ENCODE results near the gene EVPLL. TPM values are rescaled to one million over a fixed set of nuclear protein-coding genes. Genes with fewer than 3 reads are reported as not detected.
A peak's percentile ranks its signal among the peaks of the same experiment; 100 is the strongest.

Gene EVPLL
- total RNA-seq (not detected in 2 replicates), polyA plus RNA-seq (0.06 TPM in 1 of 2 replicates, not detected in the other), polyA minus RNA-seq (not detected in 2 replicates)
- not detected for total RNA-seq (2013)

GRCh38 chr17:18377437-18378204 is at the start of gene EVPLL:
Gene EVPLL, plus strand, starts transcription at chr17:18377778. Its CDS starts 3,160 bp downstream, at chr17:18380938.
- CTCF ChIA-PET: no interaction called here
- Histone ChIP-seq H3K27me3 (replicated peaks in 1 of 4; ENCODE audit: control extremely low read depth in 1 of 4, control insufficient read depth in 3 of 4, insufficient read depth in 4 of 4, low read length in 3 of 4) (peaks cover 0 to 27% (median 5%) of the 10 kb centered on the region in 4 experiments), H3K4me1 (ENCODE audit: control insufficient read depth in 2 of 2, insufficient read depth in 2 of 2, low read length in 2 of 2) (peaks cover 7 to 13% of the 10 kb centered on the region in 2 donors), H3K27ac (ENCODE audit: low read length in 2 of 2) (no peak within 1 kb of the TSS), H2AFZ (ENCODE audit: insufficient read depth, low read depth, low read length, poor library complexity, severe bottlenecking) (peak within 1 kb of the TSS; percentile 38), H3K9ac (ENCODE audit: low read length) (no peak within 1 kb of the TSS), H3K4me2 (replicated peaks; ENCODE audit: low read depth, low read length, poor library complexity, severe bottlenecking) (peak within 1 kb of the TSS; percentile 53), H3K79me2 (ENCODE audit: control insufficient read depth, insufficient read depth, low read length) (no peaks in the 10 kb centered on the region), H3K36me3 (replicated peaks in 1 of 2; ENCODE audit: control extremely low read depth in 1 of 2, control insufficient read depth in 1 of 2, extremely low read depth in 1 of 2, insufficient read depth in 2 of 2, low read length in 1 of 2) (no peaks in the 10 kb centered on the region), H4K20me1 (ENCODE audit: control insufficient read depth, insufficient read depth, low read length, poor library complexity, severe bottlenecking) (no peaks in the 10 kb centered on the region), H3K4me3 (ENCODE audit: control extremely low read depth in 1 of 5, extremely low read depth in 1 of 5, insufficient read depth in 1 of 5, low read depth in 2 of 5, low read length in 4 of 5) (no peak within 1 kb of the TSS), H3K9me3 (ENCODE audit: control extremely low read depth in 1 of 3, control insufficient read depth in 2 of 3, insufficient read depth in 1 of 3, low read length in 2 of 3) (peaks cover 0 to 7% (median 4%) of the 10 kb centered on the region in 3 donors)
- POLR2A ChIA-PET: interaction anchor here (0.5 kb wide), 1 partner anchor 982 kb away, joined by 3 read pairs; no protein-coding TSS in a partner anchor
- intact Hi-C loops (cut with micrococcal nuclease): no loop called here
- Mint-ChIP-seq H3K4me3 (no peak within 1 kb of the TSS), H3K27me3 (peaks cover 10% of the 10 kb centered on the region), H3K9me3 (ENCODE audit: insufficient read depth) (no peaks in the 10 kb centered on the region), H3K4me1 (peaks cover 9% of the 10 kb centered on the region), H3K27ac (peak within 1 kb of the TSS; percentile 10)
- no peak for TF ChIP-seq CTCF (IDR thresholded peaks at IDR 0.05)
- TF ChIP-seq EZH2 (IDR thresholded peaks at IDR 0.05; ENCODE audit: borderline replicate concordance, insufficient read depth, low read depth, low read length, poor library complexity, severe bottlenecking): no peak
- ATAC-seq (ENCODE audit: low read depth): peak; percentile 60
- 41% methylated on average over 18 of the region's 20 CpGs for WGBS (ENCODE audit: insufficient coverage)
- peak; percentile 41 for DNase-seq

GRCh38 chr17:18328643-18329204 is 48.9 kb upstream of the EVPLL start:
- peaks cover 0 to 65% of the 10 kb centered on the region in 2 experiments for H3K36me3 ChIP-seq (replicated peaks in 1 of 2; ENCODE audit: control extremely low read depth in 1 of 2, control insufficient read depth in 1 of 2, extremely low read depth in 1 of 2, insufficient read depth in 2 of 2, low read length in 1 of 2)

More at GRCh38 chr17:18328643-18329204, 48.9 kb upstream of the EVPLL start:
- H3K27ac Mint-ChIP-seq: no peak overlapping the region
- H3K9me3 Mint-ChIP-seq (ENCODE audit: insufficient read depth): no peaks in the 10 kb centered on the region
- Histone ChIP-seq H3K4me3 (ENCODE audit: control extremely low read depth in 1 of 5, extremely low read depth in 1 of 5, insufficient read depth in 1 of 5, low read depth in 2 of 5, low read length in 4 of 5) (no peak overlapping the region), H4K20me1 (ENCODE audit: control insufficient read depth, insufficient read depth, low read length, poor library complexity, severe bottlenecking) (peaks cover 36% of the 10 kb centered on the region), H2AFZ (ENCODE audit: insufficient read depth, low read depth, low read length, poor library complexity, severe bottlenecking) (no peak overlapping the region), H3K9me3 (ENCODE audit: control extremely low read depth in 1 of 3, control insufficient read depth in 2 of 3, insufficient read depth in 1 of 3, low read length in 2 of 3) (peaks cover 0 to 3% (median 0%) of the 10 kb centered on the region in 3 donors), H3K4me1 (ENCODE audit: control insufficient read depth in 2 of 2, insufficient read depth in 2 of 2, low read length in 2 of 2) (peaks cover 0 to 14% of the 10 kb centered on the region in 2 donors), H3K27ac (ENCODE audit: low read length in 2 of 2) (no peak overlapping the region), H3K9ac (ENCODE audit: low read length) (no peak overlapping the region), H3K27me3 (replicated peaks in 1 of 4; ENCODE audit: control extremely low read depth in 1 of 4, control insufficient read depth in 3 of 4, insufficient read depth in 4 of 4, low read length in 3 of 4) (no peaks in the 10 kb centered on the region), H3K79me2 (ENCODE audit: control insufficient read depth, insufficient read depth, low read length) (peaks cover 4% of the 10 kb centered on the region), H3K4me2 (replicated peaks; ENCODE audit: low read depth, low read length, poor library complexity, severe bottlenecking) (no peak overlapping the region)
- WGBS (ENCODE audit: insufficient coverage): 98% methylated on average over 8 of the region's 9 CpGs
- no peak overlapping the region for H3K4me3 Mint-ChIP-seq
- ChIA-PET CTCF (interaction anchor here (1.3 kb wide), 1 partner anchor 111 kb away, joined by 3 read pairs; no protein-coding TSS in a partner anchor), POLR2A (no interaction called here)
- no peak for ATAC-seq (ENCODE audit: low read depth)
- H3K4me1 Mint-ChIP-seq: peaks cover 20% of the 10 kb centered on the region
- intact Hi-C loops (cut with micrococcal nuclease): no loop called here
- TF ChIP-seq CTCF (IDR thresholded peaks at IDR 0.05) (no peak), EZH2 (IDR thresholded peaks at IDR 0.05; ENCODE audit: borderline replicate concordance, insufficient read depth, low read depth, low read length, poor library complexity, severe bottlenecking) (no peak)
- DNase-seq: no peak
- H3K27me3 Mint-ChIP-seq: no peaks in the 10 kb centered on the region

Data from B cell (primary cell).